K562 (cell line): ENCODE data around the gene PTPRT.

Experiments
- PHF21A ChIP-seq: fragments of 450-650 bp; IDR thresholded peaks from 2 replicates; pipeline ENCODE4 v1.6.1; 2017; ENCODE audit warnings: low read depth, borderline replicate concordance
- RBM22 ChIP-seq: fragments of 200-400 bp; formaldehyde crosslinking; IDR thresholded peaks from 2 replicates; pipeline ENCODE4 v1.6.1; 2018; ENCODE audit warnings: low read length, low read depth; ENCODE audit not compliant: poor library complexity, severe bottlenecking
- TAF1 ChIP-seq: IDR thresholded peaks from 2 replicates; pipeline ENCODE4 v1.6.1; 2011; ENCODE audit warnings: mild to moderate bottlenecking, low read length, moderate library complexity; ENCODE audit not compliant: insufficient read depth, control insufficient read depth, severe bottlenecking; ENCODE audit errors: extremely low read depth
- ZNF274 ChIP-seq: IDR thresholded peaks from 2 replicates; pipeline ENCODE4 v1.6.1; 2011; ENCODE audit warnings: low read depth, mild to moderate bottlenecking, low read length, moderate library complexity, borderline replicate concordance
- TF ChIP-seq, protein P1 (sequence below), 3 experiments: IDR thresholded peaks in 2 of 3; conservative IDR thresholded peaks in 1 of 3; 2 replicates each; pipeline ENCODE4 v1.5.1; 2011 to 2012; ENCODE audit warnings: low read length in 3 of 3, mild to moderate bottlenecking in 3 of 3, control low read depth in 2 of 3, improper control_type of control experiment in 1 of 3, inconsistent platforms in 1 of 3, low read depth in 1 of 3, mixed read lengths in 1 of 3, moderate library complexity in 1 of 3; ENCODE audit not compliant: insufficient read depth in 2 of 3

DNA sequence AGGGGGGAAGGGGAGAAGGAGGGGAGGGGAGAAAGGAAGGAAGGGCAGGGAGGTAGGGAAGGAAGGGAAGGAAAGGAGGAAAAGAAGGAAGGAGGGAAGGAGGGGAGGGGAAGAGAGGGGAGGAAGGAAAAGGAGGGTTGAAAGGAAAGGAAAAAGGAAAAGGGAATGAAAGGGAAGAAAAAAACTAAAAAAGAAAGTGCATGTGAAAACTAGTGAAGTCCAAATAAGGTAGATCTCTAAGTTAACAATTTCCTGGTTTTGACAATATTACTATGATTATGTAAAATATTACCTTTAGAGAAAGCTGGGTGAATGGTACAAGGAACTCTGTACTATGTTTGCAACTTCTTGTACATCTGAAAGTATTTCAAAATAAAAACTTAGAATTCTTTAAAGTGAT is 132.4 kb downstream of the PTPRT start:
- TF ChIP-seq RBM22, result no peak
- no peak for TF ChIP-seq ZNF274
- no peak for TF ChIP-seq TAF1
- no peak for TF ChIP-seq PHF21A
- TF ChIP-seq, protein P1, sequence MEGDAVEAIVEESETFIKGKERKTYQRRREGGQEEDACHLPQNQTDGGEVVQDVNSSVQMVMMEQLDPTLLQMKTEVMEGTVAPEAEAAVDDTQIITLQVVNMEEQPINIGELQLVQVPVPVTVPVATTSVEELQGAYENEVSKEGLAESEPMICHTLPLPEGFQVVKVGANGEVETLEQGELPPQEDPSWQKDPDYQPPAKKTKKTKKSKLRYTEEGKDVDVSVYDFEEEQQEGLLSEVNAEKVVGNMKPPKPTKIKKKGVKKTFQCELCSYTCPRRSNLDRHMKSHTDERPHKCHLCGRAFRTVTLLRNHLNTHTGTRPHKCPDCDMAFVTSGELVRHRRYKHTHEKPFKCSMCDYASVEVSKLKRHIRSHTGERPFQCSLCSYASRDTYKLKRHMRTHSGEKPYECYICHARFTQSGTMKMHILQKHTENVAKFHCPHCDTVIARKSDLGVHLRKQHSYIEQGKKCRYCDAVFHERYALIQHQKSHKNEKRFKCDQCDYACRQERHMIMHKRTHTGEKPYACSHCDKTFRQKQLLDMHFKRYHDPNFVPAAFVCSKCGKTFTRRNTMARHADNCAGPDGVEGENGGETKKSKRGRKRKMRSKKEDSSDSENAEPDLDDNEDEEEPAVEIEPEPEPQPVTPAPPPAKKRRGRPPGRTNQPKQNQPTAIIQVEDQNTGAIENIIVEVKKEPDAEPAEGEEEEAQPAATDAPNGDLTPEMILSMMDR (IDR thresholded peaks at IDR 0.05 in 2 of 3, conservative IDR thresholded peaks at IDR 0.05 in 1 of 3; ENCODE audit: insufficient read depth in 2 of 3, low read depth in 1 of 3, low read length in 3 of 3), result no peak
